GM12874 (cell line): ENCODE results near the gene PCBP3.

ENCODE experiments used
- TF ChIP-seq, protein P1 (sequence below): IDR thresholded peaks from 2 replicates; pipeline ENCODE4 v1.5.1; 2011; ENCODE audit warnings: low read depth, mild to moderate bottlenecking, control low read depth, low read length, moderate library complexity; ENCODE audit not compliant: insufficient read depth

Gene PCBP3

DNA sequence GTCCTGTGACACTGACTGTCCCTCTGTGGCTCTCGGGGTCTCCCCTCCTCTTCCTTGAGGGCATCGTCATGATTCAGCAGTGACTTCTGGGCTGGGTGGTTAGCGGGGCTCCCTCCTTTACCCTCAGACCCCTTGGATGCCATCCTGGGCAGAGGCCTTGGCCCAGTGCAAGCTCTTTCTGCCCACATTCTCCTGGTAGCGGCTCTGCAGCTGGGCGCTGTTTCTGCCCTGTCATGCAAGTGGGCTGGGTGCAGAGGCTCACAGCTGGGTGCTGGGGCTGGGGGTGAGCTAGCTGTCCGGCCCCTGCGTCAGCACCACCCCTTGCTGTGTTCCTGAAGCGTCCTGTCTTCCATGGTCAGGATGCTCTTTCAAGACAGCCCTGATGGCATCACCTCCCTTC is 158.5 kb downstream of the PCBP3 start:
- TF ChIP-seq, protein P1, sequence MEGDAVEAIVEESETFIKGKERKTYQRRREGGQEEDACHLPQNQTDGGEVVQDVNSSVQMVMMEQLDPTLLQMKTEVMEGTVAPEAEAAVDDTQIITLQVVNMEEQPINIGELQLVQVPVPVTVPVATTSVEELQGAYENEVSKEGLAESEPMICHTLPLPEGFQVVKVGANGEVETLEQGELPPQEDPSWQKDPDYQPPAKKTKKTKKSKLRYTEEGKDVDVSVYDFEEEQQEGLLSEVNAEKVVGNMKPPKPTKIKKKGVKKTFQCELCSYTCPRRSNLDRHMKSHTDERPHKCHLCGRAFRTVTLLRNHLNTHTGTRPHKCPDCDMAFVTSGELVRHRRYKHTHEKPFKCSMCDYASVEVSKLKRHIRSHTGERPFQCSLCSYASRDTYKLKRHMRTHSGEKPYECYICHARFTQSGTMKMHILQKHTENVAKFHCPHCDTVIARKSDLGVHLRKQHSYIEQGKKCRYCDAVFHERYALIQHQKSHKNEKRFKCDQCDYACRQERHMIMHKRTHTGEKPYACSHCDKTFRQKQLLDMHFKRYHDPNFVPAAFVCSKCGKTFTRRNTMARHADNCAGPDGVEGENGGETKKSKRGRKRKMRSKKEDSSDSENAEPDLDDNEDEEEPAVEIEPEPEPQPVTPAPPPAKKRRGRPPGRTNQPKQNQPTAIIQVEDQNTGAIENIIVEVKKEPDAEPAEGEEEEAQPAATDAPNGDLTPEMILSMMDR = no peak

DNA sequence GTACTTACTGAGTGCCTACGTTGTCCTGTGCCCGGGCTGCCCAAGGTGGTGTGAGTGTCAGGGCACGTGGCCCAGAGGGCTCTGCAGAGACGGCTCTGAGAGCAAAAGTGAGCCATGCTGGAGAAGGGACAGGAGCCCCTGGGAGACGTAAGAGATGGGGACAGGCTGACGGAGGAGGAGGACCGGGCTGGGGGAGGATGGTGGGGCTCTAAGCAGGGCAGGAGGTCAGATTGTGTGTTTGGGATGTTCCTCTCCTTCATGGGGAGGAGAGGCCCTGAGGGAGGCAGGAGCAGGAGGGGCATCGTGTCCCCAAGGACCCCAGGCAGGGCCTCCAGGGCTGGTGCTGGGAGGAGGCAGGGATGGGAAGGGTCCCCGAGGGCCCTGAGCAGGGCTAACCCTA is 158.9 kb downstream of the PCBP3 start:
- TF ChIP-seq, protein P1 = no peak

DNA sequence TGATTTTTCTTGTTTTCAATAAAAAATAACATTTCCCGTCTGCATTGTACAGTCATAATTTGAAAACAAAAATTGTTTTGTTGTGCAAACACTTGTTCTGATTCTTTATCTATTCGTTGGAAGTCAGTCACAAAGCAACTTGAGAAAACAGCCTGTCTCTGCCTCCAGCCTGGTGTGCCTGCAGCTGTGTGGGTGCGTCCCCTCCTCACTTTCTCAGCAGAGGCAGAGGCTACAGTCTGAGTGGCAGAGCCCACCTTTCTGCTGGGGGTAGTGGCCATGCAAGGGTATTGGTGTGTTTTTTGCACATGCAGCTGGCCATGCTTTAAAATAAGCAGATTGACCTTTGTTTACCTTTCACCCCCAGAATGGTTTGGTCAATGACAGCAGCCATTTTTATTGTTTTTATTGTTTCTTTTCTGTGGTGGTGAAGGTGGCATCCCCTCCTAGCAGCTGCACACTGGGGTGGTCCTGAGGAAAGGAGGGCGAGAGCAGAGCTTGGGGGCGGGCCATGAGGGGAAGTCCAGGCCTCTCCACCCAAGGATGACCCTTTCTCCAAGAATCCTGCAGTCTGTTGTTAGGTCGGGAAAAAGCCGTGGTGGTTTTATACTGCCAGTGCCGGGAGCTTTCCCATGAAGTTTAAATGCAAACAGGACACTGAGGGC is 159.6 kb downstream of the PCBP3 start:
- TF ChIP-seq, protein P1 = no peak

DNA sequence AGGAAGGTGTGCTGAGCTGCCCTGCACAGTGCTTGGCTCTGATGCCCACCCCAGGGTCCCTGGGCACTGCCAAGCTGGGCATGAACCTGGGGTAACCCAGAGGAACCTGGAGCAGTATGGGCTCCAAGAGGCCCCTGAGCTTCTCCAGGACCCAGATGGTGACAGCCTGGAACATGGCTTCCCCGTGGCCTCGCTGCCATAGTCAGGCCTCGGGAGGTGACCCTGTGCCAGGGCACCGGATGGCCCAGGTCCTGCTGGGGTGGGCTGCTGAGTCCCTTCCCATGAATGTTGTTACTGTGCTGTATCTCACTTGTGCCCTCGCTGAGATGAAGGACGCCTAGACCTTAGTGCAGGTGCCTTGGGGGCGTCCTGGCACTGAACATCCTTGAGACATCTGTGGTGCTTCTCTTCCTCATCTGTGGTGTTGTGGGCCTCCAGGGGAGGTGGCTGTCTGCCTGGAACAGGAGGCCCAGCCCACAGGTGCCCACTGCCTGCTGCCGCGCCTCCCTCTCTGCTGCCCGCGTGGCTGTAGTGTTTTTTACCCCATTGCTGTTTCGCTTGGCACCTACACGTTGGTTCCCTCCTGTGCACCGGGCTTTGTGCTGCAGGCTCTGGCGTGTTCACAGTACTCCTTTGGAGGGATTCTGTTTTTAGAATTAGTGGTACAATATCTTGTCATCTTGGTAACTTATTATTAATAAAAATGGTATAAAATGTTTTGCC is 160.3 kb downstream of the PCBP3 start:
- TF ChIP-seq, protein P1 = no peak

DNA sequence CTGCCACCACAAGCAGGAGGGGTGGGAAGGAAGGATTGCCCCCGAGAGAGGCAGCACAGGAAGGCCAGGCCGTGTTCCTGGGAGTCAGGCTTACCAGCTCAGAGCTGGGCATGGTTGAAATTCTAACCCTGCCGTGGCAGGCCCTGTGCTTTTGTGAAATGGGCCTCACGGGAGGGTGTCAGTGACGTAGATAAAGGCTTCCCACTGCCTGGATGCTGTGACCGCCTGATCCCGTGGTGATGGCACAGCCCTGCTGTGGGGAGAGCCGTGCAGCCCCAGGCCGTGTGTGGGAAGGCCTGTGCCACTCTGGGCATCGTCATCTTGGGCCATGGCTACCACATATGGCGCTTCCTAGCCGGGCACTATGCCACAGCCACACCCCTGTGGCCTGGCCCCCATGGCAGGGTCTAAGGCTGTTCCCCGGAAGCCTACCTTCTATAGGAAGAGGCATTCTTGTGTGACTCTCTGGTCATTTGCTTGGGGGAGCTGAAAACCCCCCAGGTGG is 161.3 kb downstream of the PCBP3 start:
- TF ChIP-seq, protein P1 = no peak

DNA sequence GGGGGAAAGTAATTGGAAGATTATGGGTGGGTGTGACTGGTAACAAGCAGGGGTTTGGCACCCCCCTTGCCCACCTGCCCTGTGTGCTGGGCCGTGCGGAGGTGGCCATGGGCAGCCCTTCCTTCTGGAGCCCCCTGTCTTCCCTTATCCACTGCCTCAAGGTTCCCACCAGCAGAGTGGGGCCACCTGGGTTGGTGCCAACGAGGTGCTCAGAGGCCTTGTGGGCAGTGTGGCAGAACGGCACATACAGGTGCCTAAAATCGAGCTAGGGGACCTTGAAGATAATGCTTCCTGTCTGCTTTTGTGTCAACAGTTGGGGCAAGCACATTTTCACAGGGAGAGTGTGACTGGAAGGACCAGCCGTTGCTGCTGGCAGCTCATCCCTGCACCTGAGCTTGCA is 161.8 kb downstream of the PCBP3 start:
- TF ChIP-seq, protein P1 = no peak

DNA sequence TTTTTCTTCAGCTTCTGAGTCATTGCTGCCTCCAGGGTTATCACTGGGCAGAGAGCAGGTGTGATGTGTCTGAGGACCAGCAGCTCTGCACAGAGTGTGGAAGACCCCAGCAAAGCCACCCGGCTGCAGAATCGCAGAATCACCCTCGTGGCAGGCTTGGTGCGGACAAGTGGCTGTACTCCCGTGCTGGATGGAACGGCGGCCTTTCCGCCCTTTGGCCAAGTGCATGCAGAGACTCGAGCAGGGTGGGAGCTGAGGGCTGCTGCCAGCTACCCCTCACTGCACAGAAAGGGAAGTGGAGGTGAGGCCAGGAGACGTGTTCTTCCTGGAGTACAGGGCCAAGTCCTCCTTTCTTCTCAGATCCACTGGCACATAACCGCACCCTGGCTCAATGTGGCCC is 162.5 kb downstream of the PCBP3 start:
- TF ChIP-seq, protein P1 = no peak
